ENCODE data around the gene HDGFL1.

The HDGFL1 gene

DNA sequence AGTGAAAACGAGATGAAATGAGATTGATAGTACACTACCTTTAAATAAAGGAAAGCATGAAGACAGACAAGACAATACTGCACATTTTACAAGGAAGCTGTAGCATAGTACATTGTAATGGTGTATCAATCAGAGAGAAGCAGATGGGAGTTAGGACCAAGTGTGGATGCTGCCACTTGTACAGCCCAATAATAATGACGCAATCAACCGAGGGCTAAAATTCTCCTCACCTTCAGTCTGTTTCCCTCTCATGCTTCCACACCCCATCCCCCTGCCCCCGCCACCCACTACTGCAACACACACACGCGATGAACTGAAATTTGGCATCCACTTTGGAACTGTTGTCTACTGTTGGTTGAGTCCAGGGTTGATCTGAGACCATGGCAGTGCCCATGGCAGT, 12.4 kb upstream of the HDGFL1 start:
- H3K27me3 ChIP-seq (ENCODE audit: control insufficient read depth, insufficient read depth, low read length), result no peaks in the 10 kb centered on the region
- H3K9ac ChIP-seq (ENCODE audit: low read length), result no peak overlapping the region
- H3K27ac ChIP-seq (ENCODE audit: low read depth, low read length), result no peak overlapping the region

DNA sequence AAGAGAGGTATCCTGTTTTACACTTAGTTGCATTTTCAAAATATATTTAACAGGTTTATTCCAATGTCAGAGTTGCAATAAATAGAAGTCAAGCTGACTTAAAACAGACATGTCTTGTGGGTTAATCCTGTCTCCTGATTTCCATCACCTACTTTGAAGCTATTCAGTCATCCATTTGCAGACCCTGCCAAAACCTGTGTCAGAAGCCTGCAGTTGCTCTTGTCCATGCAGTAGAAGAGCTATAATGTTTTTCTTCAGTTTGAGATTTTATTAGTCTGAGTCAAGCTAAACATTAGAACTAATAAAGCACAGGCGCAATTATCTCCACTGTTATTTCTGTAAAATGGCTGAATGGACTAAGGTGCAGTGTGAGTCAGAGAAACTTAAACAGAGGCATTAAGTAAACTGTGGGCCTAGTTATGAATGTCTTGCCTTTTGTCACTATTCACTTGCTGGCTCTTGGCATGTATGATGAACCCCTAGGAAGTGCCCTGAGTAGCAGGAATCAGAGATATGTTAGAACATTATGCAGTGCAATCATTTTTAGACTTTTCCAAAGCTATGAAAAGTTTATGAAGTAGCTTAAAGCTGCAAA, 11.0 kb upstream of the HDGFL1 start:
- Histone ChIP-seq H3K27me3 (ENCODE audit: control insufficient read depth, insufficient read depth, low read length) (no peaks in the 10 kb centered on the region), H3K4me3 (ENCODE audit: low read depth, low read length) (no peak overlapping the region), H3K9ac (ENCODE audit: low read length) (no peak overlapping the region), H3K36me3 (ENCODE audit: control insufficient read depth, insufficient read depth, low read length) (no peaks in the 10 kb centered on the region), H3K9me3 (ENCODE audit: control insufficient read depth, insufficient read depth, low read depth, low read length) (no peaks in the 10 kb centered on the region), H3K4me1 (ENCODE audit: control insufficient read depth, insufficient read depth, low read length) (no peaks in the 10 kb centered on the region), H3K27ac (ENCODE audit: low read depth, low read length) (no peak overlapping the region)

More for the DNA sequence above, 12.4 kb upstream of the HDGFL1 start:
- Histone ChIP-seq H3K36me3 (ENCODE audit: control insufficient read depth, insufficient read depth, low read length) (no peaks in the 10 kb centered on the region), H3K4me3 (ENCODE audit: low read depth, low read length) (no peak overlapping the region), H3K4me1 (ENCODE audit: control insufficient read depth, insufficient read depth, low read length) (no peaks in the 10 kb centered on the region), H3K9me3 (ENCODE audit: control insufficient read depth, insufficient read depth, low read depth, low read length) (0 out of 2 replicates have a peak, but pooled peaks cover 3% of the 10 kb centered on the region)

DNA sequence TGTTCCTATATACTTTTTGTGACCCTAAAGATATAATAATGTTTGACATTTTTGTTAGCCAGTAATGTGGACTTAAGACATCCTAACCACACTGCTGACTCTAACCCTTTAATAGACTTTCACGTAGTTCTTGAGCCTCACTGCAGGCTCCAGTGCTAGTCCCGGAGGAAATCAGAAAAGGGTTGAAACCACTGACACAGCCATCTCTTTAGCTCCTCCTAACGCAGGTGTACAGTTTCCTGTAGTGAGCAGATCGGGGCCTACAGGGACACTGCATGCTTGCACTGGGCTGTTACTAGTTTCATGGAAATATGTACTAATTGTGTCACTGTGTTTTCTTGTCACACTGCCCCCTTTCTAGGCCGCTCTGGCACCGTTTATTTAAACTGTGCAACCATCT, 512 bp upstream of the HDGFL1 start:
- H3K27ac ChIP-seq (ENCODE audit: low read depth, low read length), result no peak overlapping the region
- H3K9ac ChIP-seq (ENCODE audit: low read length), result no peak overlapping the region
- H3K4me3 ChIP-seq (ENCODE audit: low read depth, low read length), result no peak overlapping the region
- 0 out of 2 replicates have a peak, but pooled peaks cover 2% of the 10 kb centered on the region for H3K9me3 ChIP-seq (ENCODE audit: control insufficient read depth, insufficient read depth, low read depth, low read length)
- H3K36me3 ChIP-seq (ENCODE audit: control insufficient read depth, insufficient read depth, low read length), result no peaks in the 10 kb centered on the region
- H3K27me3 ChIP-seq (ENCODE audit: control insufficient read depth, insufficient read depth, low read length), result no peaks in the 10 kb centered on the region
- no peaks in the 10 kb centered on the region; the same call in 1 of the 2 replicates for H3K4me1 ChIP-seq (ENCODE audit: control insufficient read depth, insufficient read depth, low read length)

DNA sequence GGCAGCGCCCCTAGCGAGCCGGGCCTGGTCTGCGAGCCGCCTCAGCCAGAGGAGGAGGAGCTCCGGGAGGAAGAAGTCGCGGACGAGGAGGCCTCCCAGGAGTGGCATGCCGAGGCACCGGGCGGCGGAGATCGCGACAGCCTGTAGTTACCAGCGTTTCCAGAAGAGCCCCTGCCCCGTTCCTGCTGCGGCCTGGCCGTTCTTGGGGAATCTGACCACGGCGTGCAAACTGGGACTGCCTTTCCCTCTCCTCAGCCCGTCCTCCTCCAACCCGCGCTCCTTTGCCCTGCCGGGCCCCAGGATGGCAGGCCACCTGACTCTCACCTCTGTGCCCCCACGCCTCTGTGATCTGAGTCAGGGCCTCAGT, 802 bp downstream of the HDGFL1 start:
- no peaks in the 10 kb centered on the region; the same call in 1 of the 2 replicates for H3K4me1 ChIP-seq (ENCODE audit: control insufficient read depth, insufficient read depth, low read length)
- no peaks in the 10 kb centered on the region for H3K27me3 ChIP-seq (ENCODE audit: control insufficient read depth, insufficient read depth, low read length)
- no peak overlapping the region for H3K27ac ChIP-seq (ENCODE audit: low read depth, low read length)
- no peak overlapping the region for H3K9ac ChIP-seq (ENCODE audit: low read length)
- H3K36me3 ChIP-seq (ENCODE audit: control insufficient read depth, insufficient read depth, low read length), result no peaks in the 10 kb centered on the region
- H3K9me3 ChIP-seq (ENCODE audit: control insufficient read depth, insufficient read depth, low read depth, low read length), result 0 out of 2 replicates have a peak, but pooled peaks cover 2% of the 10 kb centered on the region
- no peak overlapping the region for H3K4me3 ChIP-seq (ENCODE audit: low read depth, low read length)

DNA sequence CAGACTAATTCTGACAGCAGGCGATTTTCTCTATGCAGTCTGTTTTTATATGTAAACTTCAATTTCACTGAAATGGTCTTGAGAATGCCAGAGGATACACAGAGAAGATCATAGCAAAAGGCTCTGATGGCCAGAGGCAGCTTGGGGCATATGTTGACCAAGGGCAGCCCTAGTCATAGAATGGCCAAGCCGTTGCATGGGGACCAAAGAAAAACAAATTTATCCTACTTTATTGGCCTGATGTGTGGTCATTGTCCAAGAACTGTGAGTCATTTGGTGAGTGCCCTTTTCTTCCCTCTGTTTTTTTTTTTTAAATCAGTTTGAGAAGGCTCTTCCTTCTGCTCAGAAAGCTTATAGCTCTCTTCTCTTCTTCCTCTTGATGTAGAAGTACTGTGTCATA, 5.8 kb downstream of the HDGFL1 start:
- Histone ChIP-seq H3K4me3 (ENCODE audit: low read depth, low read length) (no peak overlapping the region), H3K27me3 (ENCODE audit: control insufficient read depth, insufficient read depth, low read length) (no peaks in the 10 kb centered on the region), H3K9ac (ENCODE audit: low read length) (no peak overlapping the region), H3K4me1 (ENCODE audit: control insufficient read depth, insufficient read depth, low read length) (no peaks in the 10 kb centered on the region), H3K27ac (ENCODE audit: low read depth, low read length) (no peak overlapping the region), H3K36me3 (ENCODE audit: control insufficient read depth, insufficient read depth, low read length) (no peaks in the 10 kb centered on the region), H3K9me3 (ENCODE audit: control insufficient read depth, insufficient read depth, low read depth, low read length) (no peaks in the 10 kb centered on the region)

DNA sequence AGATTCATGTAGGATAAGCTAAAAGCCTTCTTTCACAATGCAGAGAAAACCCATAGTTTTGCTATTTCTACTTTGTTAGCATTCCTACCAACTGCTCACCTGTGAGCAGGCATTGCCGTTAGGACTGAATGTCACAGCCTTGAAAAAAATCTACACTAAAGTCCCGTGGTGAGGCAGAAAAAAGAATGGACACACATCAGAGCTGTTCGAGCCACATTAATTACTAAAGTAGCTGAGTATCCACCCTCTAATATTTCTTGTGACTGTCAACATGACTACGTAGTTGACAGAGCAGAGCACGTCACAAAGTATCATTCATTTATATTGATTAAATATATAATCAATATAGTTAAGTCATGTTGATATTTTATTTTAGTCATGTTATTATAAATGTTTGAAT, 10.1 kb downstream of the HDGFL1 start:
- Histone ChIP-seq H3K4me1 (ENCODE audit: control insufficient read depth, insufficient read depth, low read length) (no peaks in the 10 kb centered on the region), H3K36me3 (ENCODE audit: control insufficient read depth, insufficient read depth, low read length) (no peaks in the 10 kb centered on the region), H3K27ac (ENCODE audit: low read depth, low read length) (no peak overlapping the region), H3K27me3 (ENCODE audit: control insufficient read depth, insufficient read depth, low read length) (no peaks in the 10 kb centered on the region), H3K9me3 (ENCODE audit: control insufficient read depth, insufficient read depth, low read depth, low read length) (no peaks in the 10 kb centered on the region), H3K4me3 (ENCODE audit: low read depth, low read length) (no peak overlapping the region), H3K9ac (ENCODE audit: low read length) (no peak overlapping the region)

DNA sequence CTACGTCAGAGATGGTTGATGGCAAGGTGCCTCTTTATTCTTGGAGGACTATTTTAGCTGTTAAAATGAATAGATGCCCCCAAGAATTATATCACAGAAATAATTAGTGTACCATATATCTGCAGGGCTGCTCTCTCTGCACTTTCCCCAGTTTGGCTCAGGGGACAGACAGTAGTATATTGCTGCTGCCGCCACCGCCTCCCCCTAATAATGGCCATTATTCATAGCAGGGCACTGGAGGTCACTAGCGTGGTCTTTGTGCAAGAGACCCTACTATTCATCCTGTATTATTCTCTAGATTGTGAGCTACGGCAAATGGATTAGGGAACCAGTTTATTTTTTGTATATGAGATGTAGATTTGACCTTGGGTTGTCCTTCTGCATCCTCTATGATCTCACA, 11.0 kb downstream of the HDGFL1 start:
- H3K27me3 ChIP-seq (ENCODE audit: control insufficient read depth, insufficient read depth, low read length), result no peaks in the 10 kb centered on the region
- no peak overlapping the region for H3K9ac ChIP-seq (ENCODE audit: low read length)
- no peaks in the 10 kb centered on the region for H3K36me3 ChIP-seq (ENCODE audit: control insufficient read depth, insufficient read depth, low read length)
- H3K4me3 ChIP-seq (ENCODE audit: low read depth, low read length), result no peak overlapping the region
- H3K27ac ChIP-seq (ENCODE audit: low read depth, low read length), result no peak overlapping the region
- no peaks in the 10 kb centered on the region for H3K4me1 ChIP-seq (ENCODE audit: control insufficient read depth, insufficient read depth, low read length)
- H3K9me3 ChIP-seq (ENCODE audit: control insufficient read depth, insufficient read depth, low read depth, low read length), result no peaks in the 10 kb centered on the region

DNA sequence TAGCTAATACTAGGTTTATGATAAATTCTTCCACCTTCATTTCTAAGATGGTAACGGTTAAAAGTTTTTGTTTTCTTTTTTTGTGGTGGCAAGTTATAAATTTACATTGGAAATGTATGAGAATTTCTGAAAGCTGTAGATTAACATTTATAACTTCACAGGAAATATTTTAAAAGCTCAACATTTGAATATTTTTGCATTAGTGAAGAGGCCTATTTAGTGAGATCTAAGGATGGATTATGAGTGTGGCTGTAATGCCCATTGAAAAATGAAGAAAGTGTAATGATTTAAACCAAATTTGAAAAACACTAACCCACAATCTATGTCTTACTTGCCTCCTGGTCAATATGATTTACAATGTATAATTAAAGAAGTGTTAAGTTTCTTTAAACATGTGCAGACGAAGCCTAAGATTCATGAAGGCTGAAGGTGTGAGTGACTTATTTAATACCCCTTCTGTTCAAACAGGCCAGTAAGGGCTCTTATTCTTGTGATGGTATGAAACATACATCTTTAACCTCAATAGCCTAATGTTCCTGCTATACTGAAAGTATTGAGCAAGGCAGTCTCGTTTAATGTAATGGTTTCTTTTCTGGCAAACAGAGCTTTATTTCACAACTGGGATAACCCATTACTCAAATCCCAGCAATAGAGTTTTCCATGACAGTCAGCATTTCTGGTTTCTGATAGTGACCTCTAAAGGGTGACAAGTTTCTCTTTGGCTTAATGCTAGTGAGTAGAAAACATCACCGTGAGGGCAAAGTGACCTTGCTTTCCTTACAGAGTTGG, 13.2 kb downstream of the HDGFL1 start:
- Histone ChIP-seq H3K4me3 (ENCODE audit: low read depth, low read length) (no peak overlapping the region), H3K4me1 (ENCODE audit: control insufficient read depth, insufficient read depth, low read length) (no peaks in the 10 kb centered on the region), H3K9ac (ENCODE audit: low read length) (no peak overlapping the region), H3K27me3 (ENCODE audit: control insufficient read depth, insufficient read depth, low read length) (no peaks in the 10 kb centered on the region), H3K27ac (ENCODE audit: low read depth, low read length) (no peak overlapping the region), H3K36me3 (ENCODE audit: control insufficient read depth, insufficient read depth, low read length) (no peaks in the 10 kb centered on the region), H3K9me3 (ENCODE audit: control insufficient read depth, insufficient read depth, low read depth, low read length) (no peaks in the 10 kb centered on the region)

DNA sequence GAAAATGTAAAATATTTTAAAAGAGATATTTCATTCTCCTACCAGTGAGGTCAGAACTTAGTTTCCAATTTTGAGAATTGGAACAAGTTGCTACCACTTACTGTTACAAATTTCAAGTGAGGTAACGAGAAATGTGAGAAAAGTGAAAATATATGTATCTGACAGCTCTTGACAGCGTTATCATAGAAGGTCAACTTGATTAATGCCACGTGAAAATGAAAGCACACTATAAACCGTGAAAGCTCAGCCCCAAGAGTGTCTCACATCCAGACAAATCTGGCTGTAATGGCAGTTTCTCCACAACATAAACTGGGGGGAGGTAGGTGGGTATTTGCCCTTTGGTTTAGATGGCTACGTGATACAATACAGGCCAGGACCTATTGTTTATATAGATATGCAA, 13.9 kb downstream of the HDGFL1 start:
- H3K36me3 ChIP-seq (ENCODE audit: control insufficient read depth, insufficient read depth, low read length), result no peaks in the 10 kb centered on the region
- H3K4me1 ChIP-seq (ENCODE audit: control insufficient read depth, insufficient read depth, low read length), result no peaks in the 10 kb centered on the region
- no peaks in the 10 kb centered on the region for H3K27me3 ChIP-seq (ENCODE audit: control insufficient read depth, insufficient read depth, low read length)
- H3K9ac ChIP-seq (ENCODE audit: low read length), result no peak overlapping the region
- no peaks in the 10 kb centered on the region for H3K9me3 ChIP-seq (ENCODE audit: control insufficient read depth, insufficient read depth, low read depth, low read length)
- no peak overlapping the region for H3K4me3 ChIP-seq (ENCODE audit: low read depth, low read length)
- H3K27ac ChIP-seq (ENCODE audit: low read depth, low read length), result no peak overlapping the region

DNA sequence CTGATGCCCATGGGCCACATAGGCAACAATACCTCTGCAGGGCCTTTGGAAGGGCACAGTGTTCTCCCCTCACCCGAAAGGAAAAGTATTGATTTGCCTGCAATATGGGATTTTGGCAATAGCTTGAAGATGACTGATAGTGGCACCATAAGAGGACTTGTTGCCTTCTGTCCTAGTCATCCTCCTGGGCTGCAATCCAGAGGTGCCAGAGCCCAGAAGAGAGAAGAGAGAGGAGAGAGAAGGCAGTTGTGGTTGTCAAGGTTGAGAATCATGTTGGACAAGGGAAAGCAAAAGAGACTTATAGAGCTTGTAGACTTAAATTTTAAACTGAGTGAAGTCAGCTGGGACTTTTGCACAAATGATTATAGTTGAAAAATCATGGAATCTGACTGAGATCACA, 14.6 kb downstream of the HDGFL1 start:
- Histone ChIP-seq H3K9me3 (ENCODE audit: control insufficient read depth, insufficient read depth, low read depth, low read length) (no peaks in the 10 kb centered on the region), H3K9ac (ENCODE audit: low read length) (no peak overlapping the region), H3K36me3 (ENCODE audit: control insufficient read depth, insufficient read depth, low read length) (no peaks in the 10 kb centered on the region), H3K27ac (ENCODE audit: low read depth, low read length) (no peak overlapping the region), H3K4me1 (ENCODE audit: control insufficient read depth, insufficient read depth, low read length) (no peaks in the 10 kb centered on the region), H3K27me3 (ENCODE audit: control insufficient read depth, insufficient read depth, low read length) (no peaks in the 10 kb centered on the region), H3K4me3 (ENCODE audit: low read depth, low read length) (no peak overlapping the region)

DNA sequence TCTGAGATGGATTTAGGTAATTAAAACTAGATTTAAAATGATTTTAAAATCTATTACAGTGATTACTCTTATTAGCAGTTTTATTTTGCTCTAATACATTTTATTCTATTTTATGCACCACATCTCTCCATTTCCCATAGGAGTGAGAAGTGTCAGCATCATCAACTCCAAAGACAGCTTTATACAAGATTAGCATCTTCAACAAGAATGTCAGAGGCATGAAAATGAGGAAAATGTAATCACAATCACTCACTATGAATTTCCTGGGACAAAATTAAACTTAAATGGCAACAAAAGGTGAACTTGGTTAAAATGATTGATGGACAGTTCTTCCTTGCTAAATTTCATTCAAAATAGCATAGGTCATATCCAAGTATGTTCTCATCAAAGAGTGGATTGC, 19.8 kb downstream of the HDGFL1 start:
- Histone ChIP-seq H3K4me3 (ENCODE audit: low read depth, low read length) (no peak overlapping the region), H3K9me3 (ENCODE audit: control insufficient read depth, insufficient read depth, low read depth, low read length) (no peaks in the 10 kb centered on the region), H3K36me3 (ENCODE audit: control insufficient read depth, insufficient read depth, low read length) (no peaks in the 10 kb centered on the region), H3K27ac (ENCODE audit: low read depth, low read length) (no peak overlapping the region), H3K27me3 (ENCODE audit: control insufficient read depth, insufficient read depth, low read length) (no peaks in the 10 kb centered on the region), H3K4me1 (ENCODE audit: control insufficient read depth, insufficient read depth, low read length) (no peaks in the 10 kb centered on the region), H3K9ac (ENCODE audit: low read length) (no peak overlapping the region)
